Hepatocyte (in vitro differentiated cells): ENCODE measurements around the gene DNAH5. TPM values are rescaled to one million over a fixed set of nuclear protein-coding genes. Genes with fewer than 3 reads are reported as not detected.

Experiments
- DNase-seq: peaks from one replicate; pipeline ENCODE4 v3.0.0-alpha.2; 2016; ENCODE audit warnings: low spot score
- H2AFZ ChIP-seq: fragments of 200-600 bp; sonication (generic); 2 replicates; pipeline ENCODE4 v1.6.0; 2016; ENCODE audit warnings: antibody characterized with exemption, mild to moderate bottlenecking
- H3K27ac ChIP-seq: fragments of 200-600 bp; sonication (generic); 2 replicates; pipeline ENCODE4 v1.5.1; 2016; ENCODE audit warnings: mild to moderate bottlenecking
- H3K27me3 ChIP-seq: fragments of 200-600 bp; sonication (generic); 2 replicates; pipeline ENCODE4 v1.6.1; 2016
- H3K36me3 ChIP-seq: fragments of 200-600 bp; sonication (generic); replicated peaks from 2 replicates; pipeline ENCODE4 v1.5.1; 2016; ENCODE audit warnings: low read depth; ENCODE audit not compliant: insufficient read depth
- H3K4me1 ChIP-seq: fragments of 200-600 bp; sonication (generic); 2 replicates; pipeline ENCODE4 v1.5.1; 2016; ENCODE audit warnings: mild to moderate bottlenecking, moderate library complexity; ENCODE audit not compliant: insufficient read depth
- H3K4me2 ChIP-seq: fragments of 200-600 bp; sonication (generic); 2 replicates; pipeline ENCODE4 v1.6.0; 2016
- H3K4me3 ChIP-seq: fragments of 200-600 bp; sonication (generic); 2 replicates; pipeline ENCODE4 v1.5.1; 2016; ENCODE audit warnings: mild to moderate bottlenecking
- H3K79me2 ChIP-seq: fragments of 200-600 bp; sonication (generic); 2 replicates; pipeline ENCODE4 v1.6.0; 2017; ENCODE audit warnings: mild to moderate bottlenecking
- H3K9me2 ChIP-seq: fragments of 200-600 bp; sonication (generic); replicated peaks from 2 replicates; pipeline ENCODE4 v1.6.0; 2017; ENCODE audit warnings: mild to moderate bottlenecking; ENCODE audit not compliant: insufficient read depth
- H3K9me3 ChIP-seq: fragments of 200-600 bp; sonication (generic); 2 replicates; pipeline ENCODE4 v1.5.1; 2016; ENCODE audit warnings: low read depth, mild to moderate bottlenecking
- H4K20me1 ChIP-seq: fragments of 200-600 bp; sonication (generic); 2 replicates; pipeline ENCODE4 v1.6.0; 2016; ENCODE audit warnings: mild to moderate bottlenecking; ENCODE audit not compliant: insufficient read depth, poor library complexity, severe bottlenecking
- CTCF ChIP-seq: fragments of 200-600 bp; sonication (generic); IDR thresholded peaks from 2 replicates; pipeline ENCODE4 v1.5.1; 2016; ENCODE audit warnings: antibody characterized with exemption, mild to moderate bottlenecking; ENCODE audit not compliant: poor library complexity
- EZH2 ChIP-seq: fragments of 200-600 bp; sonication (generic); IDR thresholded peaks from 2 replicates; pipeline ENCODE4 v1.6.1; 2016; ENCODE audit warnings: antibody characterized with exemption, mild to moderate bottlenecking, borderline replicate concordance
- EZH2phosphoT487 ChIP-seq: fragments of 200-600 bp; sonication (generic); IDR thresholded peaks from one replicate; pipeline ENCODE4 v1.6.1; 2018; ENCODE audit warnings: antibody characterized with exemption, mild to moderate bottlenecking, low read depth, moderate library complexity; ENCODE audit not compliant: unreplicated experiment, severe bottlenecking
- WGBS: methylation state at CpG from one replicate; pipeline ENCODE4 v1.1.6; 2016; ENCODE audit warnings: low lambda C conversion rate; ENCODE audit errors: missing lambda C conversion rate; 5-methylcytosine and 5-hydroxymethylcytosine counted together
- polyA plus RNA-seq: library from polyadenylated mRNA; unstranded; fragments of >200 nt; fragmentation: Nextera tagmentation; extraction: Ambion mirVana; gene quantifications from 2 replicates; pipeline ENCODE4 v1.2.1, GENCODE V29; 2016
- total RNA-seq: library from RNA; depleted of rRNA; stranded (reverse); fragments of >200 nt; gene quantifications from 2 replicates; pipeline ENCODE4 v1.2.3, GENCODE V29; 2014

The DNAH5 gene
- total and polyA plus RNA-seq, 2 experiments from 2014 or later, result 0.17 to 0.40 TPM

- no peak for DNase-seq
- TF ChIP-seq CTCF (no peak), EZH2 (no peak), EZH2phosphoT487 (no peak)
- Histone ChIP-seq H3K9me2 (no peaks in the 10 kb centered on the region), H2AFZ (no peak overlapping the region), H3K27me3 (no peaks in the 10 kb centered on the region), H3K4me1 (no peaks in the 10 kb centered on the region), H3K4me2 (no peak overlapping the region), H4K20me1 (no peaks in the 10 kb centered on the region), H3K36me3 (no peaks in the 10 kb centered on the region), H3K9me3 (no peaks in the 10 kb centered on the region), H3K79me2 (no peaks in the 10 kb centered on the region), H3K4me3 (no peak overlapping the region), H3K27ac (no peak overlapping the region)
- WGBS, result 92% methylated on average over 13 of the region's 13 CpGs
Observed at GRCh38 chr5:13910637-13911288, 33.7 kb downstream of the DNAH5 start.

DNA sequence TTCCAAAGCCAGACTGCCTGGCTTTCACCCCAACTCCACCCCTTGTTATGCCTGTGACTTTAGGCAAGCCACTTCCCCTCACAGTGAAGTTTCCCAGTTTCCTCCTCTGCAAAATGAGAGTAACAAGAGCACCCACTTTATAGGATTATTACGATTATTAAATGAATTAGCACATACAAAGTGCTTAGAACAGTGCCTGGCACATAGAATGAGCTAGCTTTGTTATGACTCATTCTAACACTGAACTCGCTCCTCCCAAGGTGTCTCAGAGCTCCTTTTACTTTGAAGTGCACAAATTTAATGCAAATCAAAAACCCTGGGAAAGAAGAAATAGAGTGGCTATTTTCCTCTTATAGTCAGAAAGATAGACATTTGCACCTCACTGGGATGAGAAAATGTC is 34.3 kb downstream of the DNAH5 start:
- Histone ChIP-seq H3K4me2 (no peak overlapping the region), H2AFZ (no peak overlapping the region), H3K27me3 (no peaks in the 10 kb centered on the region), H3K36me3 (no peaks in the 10 kb centered on the region), H3K9me2 (no peaks in the 10 kb centered on the region), H4K20me1 (no peaks in the 10 kb centered on the region), H3K4me3 (no peak overlapping the region), H3K4me1 (no peaks in the 10 kb centered on the region), H3K27ac (no peak overlapping the region), H3K79me2 (no peaks in the 10 kb centered on the region), H3K9me3 (no peaks in the 10 kb centered on the region)
- no peak for DNase-seq
- 81% methylated on average over 2 of the region's 2 CpGs for WGBS
- TF ChIP-seq EZH2phosphoT487 (no peak), CTCF (no peak), EZH2 (no peak)

DNA sequence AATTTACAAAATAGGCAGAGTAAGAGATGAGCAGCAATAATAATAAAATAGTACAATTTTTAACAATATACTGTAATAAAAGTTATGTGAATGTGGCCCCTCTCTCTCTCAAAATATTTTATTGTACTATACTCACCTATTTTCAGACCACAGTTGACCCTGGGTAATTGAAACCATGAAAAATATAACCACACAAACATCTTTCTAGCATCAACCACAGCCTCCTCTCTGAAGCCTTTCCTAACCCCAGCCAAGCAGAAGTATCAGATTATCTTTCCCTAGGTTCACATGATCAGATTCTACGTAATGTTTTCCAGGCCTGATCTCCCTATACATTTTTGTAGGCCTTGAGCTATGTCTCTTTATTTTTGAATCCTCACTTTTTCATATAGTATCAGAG is 35.2 kb downstream of the DNAH5 start:
- DNase-seq, result no peak
- no peaks in the 10 kb centered on the region for H3K79me2 ChIP-seq
- H3K27me3 ChIP-seq, result no peaks in the 10 kb centered on the region
- H4K20me1 ChIP-seq, result no peaks in the 10 kb centered on the region
- TF ChIP-seq CTCF (no peak), EZH2 (no peak), EZH2phosphoT487 (no peak)
- no peak overlapping the region for H3K27ac ChIP-seq
- WGBS, result 81% methylated on average over 1 of the region's 1 CpG
- no peak overlapping the region for H3K4me3 ChIP-seq
- H3K9me2 ChIP-seq, result no peaks in the 10 kb centered on the region
- H3K4me2 ChIP-seq, result no peak overlapping the region
- H2AFZ ChIP-seq, result no peak overlapping the region
- no peaks in the 10 kb centered on the region for H3K36me3 ChIP-seq
- no peaks in the 10 kb centered on the region for H3K9me3 ChIP-seq
- no peaks in the 10 kb centered on the region for H3K4me1 ChIP-seq

GRCh38 chr5:13898569-13898968 is 45.9 kb downstream of the DNAH5 start:
- no peak for TF ChIP-seq EZH2phosphoT487
- 87% methylated on average over 6 of the region's 6 CpGs for whole genome bisulfite sequencing
- Histone ChIP-seq H3K4me2 (no peak overlapping the region), H4K20me1 (no peaks in the 10 kb centered on the region), H2AFZ (no peak overlapping the region), H3K9me2 (no peaks in the 10 kb centered on the region), H3K36me3 (no peaks in the 10 kb centered on the region), H3K4me3 (no peak overlapping the region), H3K27me3 (no peaks in the 10 kb centered on the region), H3K4me1 (no peaks in the 10 kb centered on the region), H3K9me3 (no peaks in the 10 kb centered on the region), H3K27ac (no peak overlapping the region), H3K79me2 (no peaks in the 10 kb centered on the region)
- no peak for DNase-seq
